NCI-H748 (cell line): ENCODE results near the gene SNRNP70.
A peak's percentile ranks its signal among the peaks of the same experiment; 100 is the strongest.

Experiments
- DNase-seq: peaks from one replicate; lab custom pipeline; 2025; ENCODE audit not compliant: unreplicated experiment; lab: John Stamatoyannopoulos, UW

SNRNP70 gene

GRCh38 chr19:49064768-49065611, 20.3 kb upstream of the SNRNP70 start, which contains the start of gene NTF4:
Gene NTF4, minus strand, starts transcription at chr19:49064818. Its CDS starts 2,821 bp downstream, at chr19:49061997.
- DNase-seq: peak; percentile 36

DNA sequence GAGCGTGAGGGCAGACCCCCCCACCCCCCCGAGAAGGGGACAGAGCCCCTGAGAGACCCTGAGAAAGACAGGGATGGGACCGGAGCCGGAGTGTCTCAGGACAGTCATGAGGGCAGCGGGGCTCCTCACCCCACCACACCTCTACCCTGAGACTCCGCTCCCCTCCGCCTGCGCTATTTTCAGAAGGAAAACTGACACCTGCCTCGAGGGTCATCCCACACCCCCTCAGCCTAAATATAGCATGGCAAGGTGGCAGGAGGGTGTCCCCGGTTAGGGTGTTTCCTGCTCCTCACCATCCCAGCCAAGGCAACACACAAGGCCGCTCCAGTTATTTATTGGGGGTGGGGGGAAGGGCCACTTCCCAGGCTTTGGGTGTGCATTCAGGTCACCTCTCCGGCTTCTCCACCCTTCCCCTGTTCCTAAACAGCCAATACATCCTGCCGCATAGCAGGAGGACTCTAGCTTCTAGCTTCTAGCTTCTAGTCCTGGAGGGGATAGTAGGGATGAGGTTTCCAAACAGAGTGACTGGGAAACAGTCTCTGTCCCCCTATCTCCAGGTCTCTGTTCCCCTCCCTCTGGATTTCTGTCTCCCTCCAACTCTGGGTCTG, 19.2 kb upstream of the SNRNP70 start:
- DNase-seq: no peak

- no peak for DNase-seq
Observed at GRCh38 chr19:49067554-49067953, 17.7 kb upstream of the SNRNP70 start.

GRCh38 chr19:49069026-49069425, 16.2 kb upstream of the SNRNP70 start:
- no peak for DNase-seq

DNA sequence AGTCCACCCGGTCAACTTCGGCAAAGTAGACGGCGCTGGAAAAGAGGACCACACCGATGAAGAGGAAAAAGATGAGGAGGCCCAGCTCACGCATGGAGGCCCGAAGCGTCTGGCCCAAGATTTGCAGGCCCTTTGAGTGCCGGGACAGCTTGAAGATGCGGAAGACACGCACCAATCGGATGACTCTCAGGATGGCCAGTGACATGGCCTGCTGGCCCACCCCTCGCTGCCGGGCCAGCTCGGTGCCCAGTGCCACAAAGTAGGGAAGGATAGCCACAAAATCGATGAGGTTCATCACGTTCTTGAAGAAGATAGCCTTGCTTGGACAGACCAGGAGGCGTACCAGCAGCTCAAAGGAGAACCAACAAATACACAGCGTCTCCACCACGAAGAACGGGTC, 14.8 kb upstream of the SNRNP70 start:
- no peak for DNase-seq

GRCh38 chr19:49071860-49072547, 13.2 kb upstream of the SNRNP70 start:
- DNase-seq: no peak

DNA sequence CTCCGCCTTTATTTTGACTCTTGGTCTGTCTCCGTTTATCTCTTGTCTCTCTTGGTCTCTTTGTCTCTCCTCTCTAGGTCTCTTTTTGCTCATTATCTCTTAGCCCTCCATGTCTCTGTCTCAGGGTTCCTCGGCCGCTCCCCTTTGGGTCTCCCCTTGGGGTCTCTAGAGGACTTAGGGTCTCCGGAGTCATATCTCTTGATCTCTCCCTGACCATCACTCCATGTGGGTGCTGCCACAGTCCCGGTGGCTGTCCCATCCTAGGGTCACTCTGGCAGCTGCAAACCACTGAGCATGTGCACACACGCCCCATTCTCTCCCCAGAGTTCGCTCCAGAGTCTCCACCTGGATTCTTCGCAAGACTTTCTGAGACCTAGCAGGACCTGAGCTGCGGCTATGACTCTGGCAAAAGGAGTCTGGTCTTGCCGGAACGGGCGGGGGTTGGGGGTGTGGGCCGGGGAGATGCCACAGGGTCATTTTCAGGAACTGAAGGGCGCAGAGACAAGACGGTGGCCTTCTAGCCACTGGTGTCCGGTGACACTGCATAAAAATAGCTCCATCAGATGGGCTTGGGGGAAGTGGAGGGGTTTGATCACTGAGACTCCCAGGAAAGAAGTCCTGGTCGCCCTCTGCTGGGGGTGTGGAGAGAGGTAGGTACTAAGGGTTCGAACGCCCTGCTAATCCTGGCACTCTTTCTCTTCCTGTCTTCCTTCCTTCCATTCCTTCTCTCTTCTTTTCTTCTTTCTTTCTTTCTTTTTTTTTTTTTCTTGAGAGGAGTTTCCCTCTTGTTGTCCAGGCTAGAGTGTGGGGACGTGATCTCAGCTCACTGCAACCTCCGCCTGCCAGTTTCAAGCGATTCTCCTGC, 11.5 kb upstream of the SNRNP70 start:
- DNase-seq: peak; percentile 52

DNA sequence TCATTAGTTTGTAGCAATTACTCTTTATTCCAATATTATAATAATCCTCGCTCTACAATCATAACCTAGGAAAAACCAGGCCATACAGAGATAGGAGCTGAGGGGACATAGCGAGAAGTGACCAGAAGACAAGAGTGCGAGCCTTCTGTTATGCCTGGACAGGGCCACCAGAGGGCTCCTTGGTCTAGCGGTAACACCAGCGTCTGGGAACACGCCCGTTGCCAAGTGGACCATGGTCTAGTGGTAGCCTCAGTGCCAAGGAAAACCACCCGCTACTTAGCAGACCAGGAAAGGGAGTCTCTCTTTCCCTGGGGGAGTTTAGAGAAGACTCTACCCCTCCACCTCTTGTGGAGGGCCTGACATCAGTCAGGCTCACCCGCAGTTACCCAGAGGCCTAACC, 10.4 kb upstream of the SNRNP70 start:
- peak; percentile 74 for DNase-seq

DNA sequence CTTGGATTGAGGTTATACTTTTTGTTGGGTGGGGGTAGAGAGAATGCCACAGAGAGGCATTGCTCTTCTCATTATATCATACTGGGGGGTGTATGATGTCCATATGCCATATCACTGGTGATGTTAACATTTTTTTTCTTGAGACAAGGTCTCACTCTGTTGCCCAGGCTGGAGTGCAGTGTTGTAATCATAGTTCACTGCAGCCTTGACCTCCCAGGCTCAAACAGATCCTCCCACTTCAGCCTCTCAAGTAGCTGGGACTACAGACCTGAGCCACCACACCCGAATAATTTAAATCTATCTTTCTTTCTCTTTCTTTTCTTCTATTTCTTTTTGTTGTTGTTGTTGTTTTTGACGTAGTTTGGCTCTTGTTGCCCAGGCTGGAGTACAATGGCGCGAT, 4.9 kb upstream of the SNRNP70 start:
- DNase-seq: no peak

GRCh38 chr19:49081273-49081672, 4.0 kb upstream of the SNRNP70 start:
- no peak for DNase-seq

GRCh38 chr19:49084206-49085019, 838 bp upstream of the SNRNP70 start:
- peak; percentile 64 for DNase-seq

- no peak for DNase-seq
Observed at GRCh38 chr19:49085868-49086232, 599 bp downstream of the SNRNP70 start.

GRCh38 chr19:49086296-49086695, 1.0 kb downstream of the SNRNP70 start:
- no peak for DNase-seq

GRCh38 chr19:49091391-49092038, 6.3 kb downstream of the SNRNP70 start:
- DNase-seq: no peak

DNA sequence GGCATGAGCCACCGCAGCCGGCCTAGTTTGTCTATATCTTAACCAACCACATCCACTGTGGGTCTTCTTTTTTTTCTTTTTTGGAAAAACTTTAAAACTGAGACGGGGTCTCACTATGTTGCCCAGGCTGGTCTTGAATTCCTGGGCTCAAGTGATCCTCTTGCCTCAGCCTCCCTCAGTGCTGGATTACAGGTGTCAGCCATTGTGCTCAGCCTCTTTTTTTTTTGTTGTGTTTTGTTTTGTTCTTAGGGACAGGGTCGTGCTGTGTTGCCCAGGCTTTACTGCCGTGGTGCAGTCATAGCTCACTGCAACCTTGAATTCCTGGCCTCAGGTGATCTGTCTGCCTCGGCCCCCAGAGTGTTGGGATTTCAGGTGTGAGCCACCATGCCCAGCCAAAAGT, 7.4 kb downstream of the SNRNP70 start:
- DNase-seq: no peak

DNA sequence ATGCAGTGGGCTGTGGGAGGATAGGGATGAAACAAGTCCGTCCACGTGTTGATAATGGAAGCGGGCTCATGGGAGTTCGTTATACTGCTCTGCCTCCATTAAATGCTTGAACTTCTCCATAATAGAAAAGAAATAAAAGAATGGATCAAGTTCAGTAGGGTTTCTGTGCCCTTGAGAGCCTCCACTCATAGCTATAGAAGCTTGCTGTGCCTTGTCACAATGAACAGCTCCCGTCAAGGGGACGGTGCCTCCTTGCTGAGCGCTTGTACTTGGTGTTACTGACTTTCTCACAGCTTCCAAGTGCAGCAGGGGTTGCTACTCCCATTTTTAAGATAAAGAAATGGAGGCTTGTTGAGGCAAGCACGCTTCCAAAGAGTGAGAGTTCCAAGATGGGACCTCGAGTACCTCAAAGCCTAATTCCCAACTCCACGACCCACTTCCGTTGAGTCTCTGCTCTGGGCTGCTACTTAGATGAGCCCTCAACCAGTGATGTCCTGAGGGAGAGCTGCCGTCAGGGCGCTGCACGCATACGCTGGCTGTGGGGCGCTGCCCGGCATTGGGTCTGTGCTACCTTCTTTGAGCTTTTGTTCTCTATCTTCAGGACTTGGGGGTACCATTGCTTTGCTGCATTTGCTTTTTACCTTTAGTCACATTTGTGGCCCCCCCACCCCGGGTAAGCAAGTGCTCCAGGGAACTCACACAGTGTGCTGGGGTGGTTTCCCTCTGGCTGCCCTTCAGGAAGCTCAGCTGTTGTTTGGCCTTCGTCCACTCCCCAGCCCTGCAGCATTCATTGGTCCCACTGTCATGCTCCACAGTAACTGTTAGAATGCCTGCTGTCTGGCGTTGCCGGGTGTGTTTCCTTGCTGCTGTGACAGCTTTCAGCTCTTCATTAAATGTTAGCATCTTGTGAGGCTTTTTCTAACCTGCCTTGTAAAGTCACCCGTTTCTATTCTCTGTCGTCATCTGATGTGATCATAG, 9.5 kb downstream of the SNRNP70 start:
- DNase-seq: no peak

DNA sequence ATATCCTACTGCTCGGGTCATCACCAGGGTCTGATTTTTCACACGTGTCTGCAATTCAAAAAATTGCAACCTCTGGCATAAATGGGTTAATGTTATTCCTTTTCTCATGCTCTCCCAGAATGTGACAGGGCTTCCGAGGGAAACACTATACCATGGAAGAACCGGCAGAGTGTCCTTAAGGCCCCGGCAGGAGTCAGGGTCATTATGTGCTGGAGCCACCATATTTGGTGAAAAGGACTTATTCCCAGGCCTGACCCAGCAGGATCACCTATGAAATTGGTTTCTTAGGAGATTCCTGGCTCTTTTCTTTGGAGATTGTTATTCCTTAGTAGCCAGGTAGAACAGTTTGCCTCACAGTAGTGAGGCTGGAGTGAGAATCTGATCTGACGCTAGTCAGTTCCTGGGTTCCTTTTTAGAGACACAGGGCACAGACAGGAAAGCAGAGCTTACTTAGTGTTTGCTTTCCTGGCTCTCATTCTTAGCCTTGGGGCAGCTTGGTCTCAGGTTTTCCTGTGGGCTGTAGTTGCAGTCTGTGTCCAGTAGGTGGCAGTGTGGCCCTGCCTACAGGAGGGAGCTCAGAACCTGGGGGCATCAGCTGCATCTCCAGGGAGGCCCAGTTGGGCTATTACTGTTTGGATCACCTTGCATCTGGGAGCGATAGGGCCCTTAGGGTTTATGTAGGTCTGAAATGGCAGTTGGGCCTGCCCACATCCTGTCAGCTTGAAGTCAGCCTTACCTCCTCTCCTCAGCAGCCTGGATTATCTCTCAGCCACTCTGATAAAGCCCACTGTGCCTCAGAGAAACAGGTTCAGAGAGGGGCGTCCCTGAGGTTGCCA, 12.4 kb downstream of the SNRNP70 start:
- peak; percentile 77 for DNase-seq

DNA sequence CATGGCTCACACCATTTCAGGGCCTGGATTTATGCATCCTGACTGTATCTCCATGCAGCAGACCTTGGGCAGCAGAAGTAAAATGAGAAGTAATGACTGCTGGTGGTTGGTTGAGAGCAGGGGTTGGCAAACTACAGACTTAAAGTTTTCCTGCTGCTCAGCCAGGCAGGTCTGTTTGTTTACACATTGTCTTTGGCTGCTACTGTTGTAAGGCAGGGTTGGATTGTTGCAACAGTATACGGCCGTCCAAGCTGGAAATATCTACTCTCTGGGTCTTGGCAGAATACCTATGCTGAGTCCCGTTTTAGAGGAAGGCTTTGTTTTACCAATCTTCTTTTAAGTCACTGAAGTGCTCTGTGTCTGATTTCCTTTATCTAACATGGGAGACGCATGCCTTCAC, 13.5 kb downstream of the SNRNP70 start:
- DNase-seq: no peak
